ENCODE results near the gene SMPD3.

The SMPD3 gene

GRCh38 chr16:68425498-68426346 is 22.6 kb downstream of the SMPD3 start:
- no peak for DNase-seq (ENCODE audit: low spot score)

GRCh38 chr16:68423771-68424170 is 24.5 kb downstream of the SMPD3 start:
- no peak for TF ChIP-seq CTCF (IDR thresholded peaks at IDR 0.05; ENCODE audit: extremely low read depth, missing control alignments)
- DNase-seq (ENCODE audit: low spot score), result no peak

More at GRCh38 chr16:68425498-68426346, 22.6 kb downstream of the SMPD3 start:
- no peak for TF ChIP-seq CTCF (IDR thresholded peaks at IDR 0.05; ENCODE audit: extremely low read depth, missing control alignments)

- no peak for DNase-seq (ENCODE audit: low spot score)
- TF ChIP-seq CTCF (IDR thresholded peaks at IDR 0.05; ENCODE audit: extremely low read depth, missing control alignments), result no peak
Measured at GRCh38 chr16:68422396-68422960, 25.8 kb downstream of the SMPD3 start.

- DNase-seq (ENCODE audit: low spot score), result no peak
- TF ChIP-seq CTCF (IDR thresholded peaks at IDR 0.05; ENCODE audit: extremely low read depth, missing control alignments), result no peak
Measured at GRCh38 chr16:68421076-68421475, 27.2 kb downstream of the SMPD3 start.

GRCh38 chr16:68420366-68420942 is 27.9 kb downstream of the SMPD3 start:
- no peak for TF ChIP-seq CTCF (IDR thresholded peaks at IDR 0.05; ENCODE audit: extremely low read depth, missing control alignments)
- DNase-seq (ENCODE audit: low spot score), result no peak

GRCh38 chr16:68417711-68418301 is 30.5 kb downstream of the SMPD3 start:
- DNase-seq (ENCODE audit: low spot score), result peak; percentile 61
- TF ChIP-seq CTCF (IDR thresholded peaks at IDR 0.05; ENCODE audit: extremely low read depth, missing control alignments), result no peak
